T-cell (primary cell): ENCODE measurements around the gene OR2F2. TPM values are rescaled to one million over a fixed set of nuclear protein-coding genes. Genes with fewer than 3 reads are reported as not detected.

ENCODE experiments used
- ATAC-seq, 4 experiments: fragments of 200-7000 bp in 3 of 4; fragments of 150-1000 bp in 1 of 4; cut with Tn5 transposase; replicated peaks in 1 of 4; 1 replicate in 3 of 4; 2 replicates in 1 of 4; pipeline ENCODE4 v1.10.0; 2021; ENCODE audit warnings: moderate library complexity in 3 of 4, mild to moderate bottlenecking in 2 of 4, moderate number of reproducible peaks in 1 of 4
- CTCF ChIA-PET, 2 donors: fragments of 300-600 bp; sonication (Branson Sonifier 250); formaldehyde crosslinking; loops; one replicate each; lab custom pipeline; 2022; ENCODE audit warnings: antibody characterized with exemption in 2 of 2; lab: Charles Lee
- POLR2A ChIA-PET, 2 donors: fragments of 300-600 bp; sonication (Branson Sonifier 250); formaldehyde crosslinking; loops; one replicate each; lab custom pipeline; 2022; ENCODE audit warnings: antibody characterized with exemption in 2 of 2; lab: Charles Lee
- DNase-seq, 35 experiments: peaks; one replicate each; pipeline versions ENCODE4 v3.0.0 to v3.0.0-alpha.2; 2013 to 2023
- H3K27ac ChIP-seq: one replicate; pipeline ENCODE4 v1.5.1; 2013; ENCODE audit warnings: low read length
- H3K27me3 ChIP-seq, 2 experiments: replicated peaks in 1 of 2; 1 replicate in 1 of 2; 2 replicates in 1 of 2; pipeline versions ENCODE4 v1.6.1 to v1.7.0; 2013; ENCODE audit warnings: low read length in 1 of 2, mixed read lengths in 1 of 2; ENCODE audit not compliant: control insufficient read depth in 2 of 2, insufficient read depth in 2 of 2; ENCODE audit errors: extremely low read depth in 1 of 2
- H3K36me3 ChIP-seq, 2 donors: 1 replicate in 1 of 2; 2 replicates in 1 of 2; pipeline versions ENCODE4 v1.6.1 to v1.7.0; 2013; ENCODE audit warnings: low read length in 1 of 2; ENCODE audit not compliant: control insufficient read depth in 2 of 2, insufficient read depth in 1 of 2; ENCODE audit errors: extremely low read depth in 1 of 2
- H3K4me1 ChIP-seq, 2 experiments: 1 replicate in 1 of 2; 2 replicates in 1 of 2; pipeline versions ENCODE4 v1.6.1 to v1.7.0; 2013; ENCODE audit warnings: low read length in 2 of 2, mixed read lengths in 1 of 2; ENCODE audit not compliant: insufficient read depth in 2 of 2, control insufficient read depth in 1 of 2; ENCODE audit errors: extremely low read depth in 1 of 2
- H3K4me3 ChIP-seq, 2 donors: 1 replicate in 1 of 2; 2 replicates in 1 of 2; pipeline versions ENCODE4 v1.5.1 to v1.7.0; 2013; ENCODE audit warnings: mild to moderate bottlenecking in 2 of 2, low read length in 1 of 2, moderate library complexity in 1 of 2; ENCODE audit not compliant: control insufficient read depth in 1 of 2; ENCODE audit errors: extremely low read depth in 1 of 2
- H3K9me3 ChIP-seq: 2 replicates; pipeline ENCODE4 v1.7.0; 2013
- H3K27ac Mint-ChIP-seq, 2 donors: one replicate each; pipeline ENCODE4 v1.8.0; 2020 to 2021; ENCODE audit warnings: mild to moderate bottlenecking in 2 of 2, mixed read lengths in 2 of 2
- H3K27me3 Mint-ChIP-seq, 2 donors: one replicate each; pipeline ENCODE4 v1.8.0; 2021 to 2022; ENCODE audit warnings: mixed read lengths in 2 of 2
- H3K36me3 Mint-ChIP-seq: one replicate; pipeline ENCODE4 v1.8.0; 2021; ENCODE audit warnings: mixed read lengths
- H3K4me1 Mint-ChIP-seq, 3 donors: one replicate each; pipeline ENCODE4 v1.8.0; 2020 to 2022; ENCODE audit warnings: mixed read lengths in 3 of 3, mild to moderate bottlenecking in 1 of 3
- H3K4me3 Mint-ChIP-seq, 3 donors: one replicate each; pipeline ENCODE4 v1.8.0; 2020 to 2022; ENCODE audit warnings: mild to moderate bottlenecking in 3 of 3, mixed read lengths in 3 of 3, moderate library complexity in 3 of 3
- H3K9me3 Mint-ChIP-seq, 3 donors: one replicate each; pipeline ENCODE4 v1.8.0; 2020 to 2022; ENCODE audit warnings: mixed read lengths in 3 of 3
- WGBS: methylation state at CpG from one replicate; pipeline ENCODE4 v1.1.5; 2013; ENCODE audit warnings: missing lambda C conversion rate; ENCODE audit not compliant: insufficient coverage; 5-methylcytosine and 5-hydroxymethylcytosine counted together
- total RNA-seq, 35 experiments: library from RNA in 6 of 35; stranded (reverse) in 6 of 35; fragments of 120-200 nt in 1 of 35; gene quantifications; one replicate each; pipeline versions ENCODE4 v1.2.1 to v1.2.4 and lab custom pipeline; 2013 to 2026

Gene OR2F2
- total RNA-seq, 5 donors from 2014 or later (not counting 1 experiment from before 2014, with no cell fraction given), result not detected

DNA sequence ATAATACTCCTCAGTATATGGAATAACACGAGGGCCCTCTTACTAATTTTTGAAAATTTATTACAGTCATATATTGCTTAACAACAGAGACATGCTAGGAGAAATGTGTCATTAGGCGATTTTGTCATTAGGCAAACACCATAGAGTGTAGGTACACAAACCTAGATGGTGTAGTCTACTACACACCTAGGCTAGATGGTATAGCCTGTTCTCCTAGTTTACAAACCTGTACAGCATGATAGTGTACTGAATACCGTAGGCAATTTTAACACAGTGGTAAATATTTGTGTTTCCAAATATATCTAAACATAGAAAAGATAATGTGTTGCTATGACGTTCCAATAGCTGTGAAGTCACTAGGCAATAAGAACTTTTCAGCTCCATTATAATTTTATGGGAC lies 32.4 kb downstream of the OR2F2 start:
- Histone ChIP-seq H3K9me3 (no peaks in the 10 kb centered on the region), H3K36me3 (no peaks in the 10 kb centered on the region), H3K4me1 (no peaks in the 10 kb centered on the region), H3K27me3 (no peaks in the 10 kb centered on the region), H3K4me3 (no peak overlapping the region), H3K27ac (no peak overlapping the region)
- WGBS, result no CpG with 5 or more reads among the region's 4 CpGs
- ChIA-PET POLR2A (no interaction called here), CTCF (no interaction called here)
- ATAC-seq (no peak), DNase-seq (no peak)
- H3K27ac Mint-ChIP-seq, result no peak overlapping the region
- H3K4me3 Mint-ChIP-seq, result no peak overlapping the region
- H3K27me3 Mint-ChIP-seq, result peaks cover 10 to 23% of the 10 kb centered on the region in 2 donors
- H3K9me3 Mint-ChIP-seq, result no peaks in the 10 kb centered on the region
- no peaks in the 10 kb centered on the region for H3K4me1 Mint-ChIP-seq
- H3K36me3 Mint-ChIP-seq, result no peaks in the 10 kb centered on the region

GRCh38 chr7:143973870-143974416 lies 38.9 kb downstream of the OR2F2 start:
- H3K27ac ChIP-seq, result no peak overlapping the region
- no peaks in the 10 kb centered on the region for H3K9me3 Mint-ChIP-seq
- no peak overlapping the region for H3K27ac Mint-ChIP-seq
- H3K27me3 ChIP-seq, result no peaks in the 10 kb centered on the region
- CTCF ChIA-PET, result no interaction called here
- H3K9me3 ChIP-seq, result no peaks in the 10 kb centered on the region
- POLR2A ChIA-PET, result no interaction called here
- no peaks in the 10 kb centered on the region for H3K4me1 Mint-ChIP-seq
- no peaks in the 10 kb centered on the region for H3K36me3 Mint-ChIP-seq
- WGBS, result no CpG with 5 or more reads among the region's 4 CpGs
- H3K36me3 ChIP-seq, result no peaks in the 10 kb centered on the region
- no peak overlapping the region for H3K4me3 Mint-ChIP-seq
- peaks cover 9 to 13% of the 10 kb centered on the region in 2 donors for H3K27me3 Mint-ChIP-seq
- ATAC-seq, result no peak
- no peak for DNase-seq
- no peaks in the 10 kb centered on the region for H3K4me1 ChIP-seq
- no peak overlapping the region for H3K4me3 ChIP-seq

DNA sequence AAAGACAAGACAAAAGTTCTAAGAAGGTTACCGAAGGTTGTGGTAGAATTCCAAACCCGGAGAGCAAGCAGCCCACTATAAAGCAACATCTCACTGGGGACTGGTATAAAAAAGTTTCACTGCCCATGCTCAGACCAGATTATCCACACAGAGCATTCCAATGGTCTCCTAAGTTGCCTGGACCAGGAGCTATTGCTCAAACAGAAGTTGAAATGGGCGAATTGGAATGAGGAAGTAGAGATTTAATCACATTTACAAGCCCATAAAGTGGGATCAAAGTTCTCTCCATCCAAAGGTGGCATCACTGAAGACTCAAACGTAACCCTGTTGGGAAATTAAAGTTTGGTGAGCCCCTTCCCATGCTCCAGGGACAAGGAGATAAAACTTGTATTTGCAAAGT lies 39.4 kb downstream of the OR2F2 start:
- POLR2A ChIA-PET, result no interaction called here
- Histone ChIP-seq H3K36me3 (no peaks in the 10 kb centered on the region), H3K27me3 (no peaks in the 10 kb centered on the region), H3K27ac (no peak overlapping the region), H3K4me3 (no peak overlapping the region), H3K9me3 (no peaks in the 10 kb centered on the region), H3K4me1 (no peaks in the 10 kb centered on the region)
- no CpG with 5 or more reads among the region's 4 CpGs for WGBS
- Mint-ChIP-seq H3K27me3 (peaks cover 9 to 13% of the 10 kb centered on the region in 2 donors), H3K4me3 (no peak overlapping the region), H3K4me1 (no peaks in the 10 kb centered on the region), H3K36me3 (no peaks in the 10 kb centered on the region), H3K9me3 (no peaks in the 10 kb centered on the region), H3K27ac (no peak overlapping the region)
- no peak for ATAC-seq
- DNase-seq, result no peak
- CTCF ChIA-PET, result no interaction called here

DNA sequence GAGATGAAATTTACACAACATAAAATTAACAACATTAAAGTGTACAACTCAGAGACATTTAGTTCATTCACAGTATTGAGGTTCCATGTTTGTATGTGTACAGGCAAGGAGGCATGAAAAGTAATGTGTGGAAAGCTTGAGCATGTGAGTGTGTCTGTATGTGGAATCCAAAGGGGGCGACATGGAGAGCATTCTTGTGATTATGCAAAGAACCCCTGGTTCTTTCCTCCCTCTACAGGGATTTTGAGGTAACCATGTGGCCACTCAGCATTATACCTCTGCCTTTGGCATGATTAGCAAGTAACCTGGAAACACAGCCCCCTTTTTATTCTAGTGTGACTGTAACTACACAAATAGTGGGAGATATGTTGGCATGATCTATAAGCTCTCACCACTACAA lies 40.6 kb downstream of the OR2F2 start:
- ChIA-PET POLR2A (no interaction called here), CTCF (no interaction called here)
- Mint-ChIP-seq H3K4me3 (no peak overlapping the region), H3K9me3 (no peaks in the 10 kb centered on the region), H3K27ac (no peak overlapping the region), H3K36me3 (no peaks in the 10 kb centered on the region), H3K27me3 (peaks cover 10% of the 10 kb centered on the region in 2 donors), H3K4me1 (no peaks in the 10 kb centered on the region)
- no peaks in the 10 kb centered on the region for H3K36me3 ChIP-seq
- no CpG with 5 or more reads among the region's 1 CpG for WGBS
- no peaks in the 10 kb centered on the region for H3K9me3 ChIP-seq
- no peak overlapping the region for H3K27ac ChIP-seq
- DNase-seq, result no peak
- no peak overlapping the region for H3K4me3 ChIP-seq
- ATAC-seq, result no peak
- H3K4me1 ChIP-seq, result no peaks in the 10 kb centered on the region
- H3K27me3 ChIP-seq, result no peaks in the 10 kb centered on the region

- H3K27me3 ChIP-seq, result no peaks in the 10 kb centered on the region
- Mint-ChIP-seq H3K9me3 (no peaks in the 10 kb centered on the region), H3K27me3 (peaks cover 5 to 9% of the 10 kb centered on the region in 2 donors), H3K4me1 (no peaks in the 10 kb centered on the region), H3K36me3 (no peaks in the 10 kb centered on the region), H3K4me3 (no peak overlapping the region), H3K27ac (no peak overlapping the region)
- no peak overlapping the region for H3K4me3 ChIP-seq
- ATAC-seq (no peak), DNase-seq (no peak)
- no CpG with 5 or more reads among the region's 2 CpGs for WGBS
- no peak overlapping the region for H3K27ac ChIP-seq
- no peaks in the 10 kb centered on the region for H3K9me3 ChIP-seq
- H3K4me1 ChIP-seq, result no peaks in the 10 kb centered on the region
- H3K36me3 ChIP-seq, result no peaks in the 10 kb centered on the region
- CTCF ChIA-PET, result no interaction called here
- POLR2A ChIA-PET, result no interaction called here
Observed at GRCh38 chr7:143978585-143978984, 43.6 kb downstream of the OR2F2 start.

GRCh38 chr7:143979359-143979758 lies 44.3 kb downstream of the OR2F2 start:
- peaks cover 5 to 9% of the 10 kb centered on the region in 2 donors for H3K27me3 Mint-ChIP-seq
- H3K36me3 Mint-ChIP-seq, result no peaks in the 10 kb centered on the region
- H3K27me3 ChIP-seq, result no peaks in the 10 kb centered on the region
- H3K27ac ChIP-seq, result no peak overlapping the region
- no peak overlapping the region for H3K27ac Mint-ChIP-seq
- no peaks in the 10 kb centered on the region for H3K9me3 ChIP-seq
- no peak overlapping the region for H3K4me3 Mint-ChIP-seq
- CTCF ChIA-PET, result no interaction called here
- H3K4me3 ChIP-seq, result no peak overlapping the region
- H3K4me1 ChIP-seq, result no peaks in the 10 kb centered on the region
- no peak for ATAC-seq
- H3K36me3 ChIP-seq, result no peaks in the 10 kb centered on the region
- no peak for DNase-seq
- H3K9me3 Mint-ChIP-seq, result no peaks in the 10 kb centered on the region
- POLR2A ChIA-PET, result interaction anchor here in 1 of 2 donors (0.6 kb wide), 2 partner anchors 77 to 94 kb away, joined by 4 read pairs; no protein-coding TSS in a partner anchor
- WGBS, result no CpG with 5 or more reads among the region's 1 CpG
- H3K4me1 Mint-ChIP-seq, result no peaks in the 10 kb centered on the region

GRCh38 chr7:143979998-143980397 lies 45.0 kb downstream of the OR2F2 start:
- no peak for ATAC-seq
- ChIA-PET CTCF (no interaction called here), POLR2A (interaction anchor here in 1 of 2 donors (0.6 kb wide), 2 partner anchors 77 to 93 kb away, joined by 4 read pairs; no protein-coding TSS in a partner anchor)
- no CpG with 5 or more reads among the region's 2 CpGs for WGBS
- H3K4me1 ChIP-seq, result no peaks in the 10 kb centered on the region
- DNase-seq, result no peak
- no peak overlapping the region for H3K27ac Mint-ChIP-seq
- no peak overlapping the region for H3K4me3 ChIP-seq
- H3K36me3 ChIP-seq, result no peaks in the 10 kb centered on the region
- no peaks in the 10 kb centered on the region for H3K27me3 ChIP-seq
- no peak overlapping the region for H3K27ac ChIP-seq
- no peaks in the 10 kb centered on the region for H3K36me3 Mint-ChIP-seq
- H3K9me3 Mint-ChIP-seq, result no peaks in the 10 kb centered on the region
- no peaks in the 10 kb centered on the region for H3K9me3 ChIP-seq
- peaks cover 4 to 5% of the 10 kb centered on the region in 2 donors for H3K27me3 Mint-ChIP-seq
- H3K4me1 Mint-ChIP-seq, result no peaks in the 10 kb centered on the region
- no peak overlapping the region for H3K4me3 Mint-ChIP-seq
